Parathyroid adenoma (tissue), 2 donors: ENCODE data around the gene PEX5.

Source experiments
- H2AFZ ChIP-seq: fragments of 300-600 bp; sonication (generic); one replicate; pipeline ENCODE4 v1.7.0; 2017; ENCODE audit warnings: antibody characterized with exemption, mild to moderate bottlenecking
- H3K27ac ChIP-seq: fragments of 300-600 bp; sonication (generic); one replicate; pipeline ENCODE4 v1.7.0; 2017
- H3K27me3 ChIP-seq: fragments of 300-600 bp; sonication (generic); one replicate; pipeline ENCODE4 v1.7.0; 2017; ENCODE audit warnings: low read length; ENCODE audit not compliant: control insufficient read depth, insufficient read depth
- H3K36me3 ChIP-seq: fragments of 300-600 bp; sonication (generic); one replicate; pipeline ENCODE4 v1.7.0; 2017; ENCODE audit warnings: low read length; ENCODE audit not compliant: control insufficient read depth, insufficient read depth
- H3K4me1 ChIP-seq: fragments of 300-600 bp; sonication (generic); one replicate; pipeline ENCODE4 v1.7.0; 2017; ENCODE audit warnings: control low read depth
- H3K4me2 ChIP-seq: fragments of 300-600 bp; sonication (generic); one replicate; pipeline ENCODE4 v1.7.0; 2017; ENCODE audit warnings: low read length
- H3K4me3 ChIP-seq: fragments of 300-600 bp; sonication (generic); one replicate; pipeline ENCODE4 v1.7.0; 2017; ENCODE audit warnings: low read depth, low read length
- H3K79me2 ChIP-seq: fragments of 300-600 bp; sonication (generic); one replicate; pipeline ENCODE4 v1.7.0; 2017; ENCODE audit warnings: control low read depth
- H3K9ac ChIP-seq: fragments of 300-600 bp; sonication (generic); one replicate; pipeline ENCODE4 v1.7.0; 2017; ENCODE audit warnings: mild to moderate bottlenecking
- H3K9me3 ChIP-seq: fragments of 300-600 bp; sonication (generic); one replicate; pipeline ENCODE4 v1.7.0; 2017; ENCODE audit warnings: low read length; ENCODE audit not compliant: control insufficient read depth
- TF ChIP-seq, protein P1 (sequence below): fragments of 300-600 bp; sonication (generic); IDR thresholded peaks from one replicate; pipeline ENCODE4 v1.7.0; 2017; ENCODE audit warnings: antibody characterized with exemption, mild to moderate bottlenecking
- donor health status: primary hyperparathyroidism.

PEX5 gene

GRCh38 chr12:7197841-7198240 lies 8.4 kb downstream of the PEX5 start:
- Histone ChIP-seq H3K4me3 (no peak overlapping the region), H3K27me3 (no peaks in the 10 kb centered on the region), H3K9ac (no peak overlapping the region), H3K36me3 (no peaks in the 10 kb centered on the region), H3K79me2 (no peaks in the 10 kb centered on the region), H3K4me2 (no peak overlapping the region), H3K9me3 (no peaks in the 10 kb centered on the region), H3K27ac (no peak overlapping the region), H3K4me1 (peaks cover 9% of the 10 kb centered on the region), H2AFZ (no peak overlapping the region)
- TF ChIP-seq, protein P1, sequence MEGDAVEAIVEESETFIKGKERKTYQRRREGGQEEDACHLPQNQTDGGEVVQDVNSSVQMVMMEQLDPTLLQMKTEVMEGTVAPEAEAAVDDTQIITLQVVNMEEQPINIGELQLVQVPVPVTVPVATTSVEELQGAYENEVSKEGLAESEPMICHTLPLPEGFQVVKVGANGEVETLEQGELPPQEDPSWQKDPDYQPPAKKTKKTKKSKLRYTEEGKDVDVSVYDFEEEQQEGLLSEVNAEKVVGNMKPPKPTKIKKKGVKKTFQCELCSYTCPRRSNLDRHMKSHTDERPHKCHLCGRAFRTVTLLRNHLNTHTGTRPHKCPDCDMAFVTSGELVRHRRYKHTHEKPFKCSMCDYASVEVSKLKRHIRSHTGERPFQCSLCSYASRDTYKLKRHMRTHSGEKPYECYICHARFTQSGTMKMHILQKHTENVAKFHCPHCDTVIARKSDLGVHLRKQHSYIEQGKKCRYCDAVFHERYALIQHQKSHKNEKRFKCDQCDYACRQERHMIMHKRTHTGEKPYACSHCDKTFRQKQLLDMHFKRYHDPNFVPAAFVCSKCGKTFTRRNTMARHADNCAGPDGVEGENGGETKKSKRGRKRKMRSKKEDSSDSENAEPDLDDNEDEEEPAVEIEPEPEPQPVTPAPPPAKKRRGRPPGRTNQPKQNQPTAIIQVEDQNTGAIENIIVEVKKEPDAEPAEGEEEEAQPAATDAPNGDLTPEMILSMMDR: no peak

DNA sequence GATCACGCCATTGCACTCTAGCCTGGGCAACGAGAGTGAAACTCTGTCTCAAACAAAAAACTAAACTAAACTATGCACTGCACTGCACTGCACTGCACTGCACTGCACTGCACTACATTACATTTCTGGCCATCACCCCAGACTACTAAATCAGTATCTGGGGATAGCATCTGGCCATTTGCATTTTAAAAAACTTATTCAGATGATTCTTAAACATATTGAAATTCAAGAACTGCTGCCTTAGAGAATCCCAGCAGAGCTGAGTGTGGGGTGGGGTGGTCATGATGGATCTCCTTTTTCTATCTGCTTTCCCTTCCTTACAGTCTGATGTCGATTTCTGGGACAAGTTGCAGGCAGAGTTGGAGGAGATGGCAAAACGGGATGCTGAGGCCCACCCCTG lies 13.6 kb downstream of the PEX5 start:
- no peaks in the 10 kb centered on the region for H3K27me3 ChIP-seq
- H3K9ac ChIP-seq: no peak overlapping the region
- no peak overlapping the region for H3K4me3 ChIP-seq
- no peak overlapping the region for H2AFZ ChIP-seq
- no peaks in the 10 kb centered on the region for H3K4me1 ChIP-seq
- TF ChIP-seq, protein P1: no peak
- H3K4me2 ChIP-seq: no peak overlapping the region
- H3K27ac ChIP-seq: no peak overlapping the region
- H3K36me3 ChIP-seq: no peaks in the 10 kb centered on the region
- H3K79me2 ChIP-seq: no peaks in the 10 kb centered on the region
- no peaks in the 10 kb centered on the region for H3K9me3 ChIP-seq

DNA sequence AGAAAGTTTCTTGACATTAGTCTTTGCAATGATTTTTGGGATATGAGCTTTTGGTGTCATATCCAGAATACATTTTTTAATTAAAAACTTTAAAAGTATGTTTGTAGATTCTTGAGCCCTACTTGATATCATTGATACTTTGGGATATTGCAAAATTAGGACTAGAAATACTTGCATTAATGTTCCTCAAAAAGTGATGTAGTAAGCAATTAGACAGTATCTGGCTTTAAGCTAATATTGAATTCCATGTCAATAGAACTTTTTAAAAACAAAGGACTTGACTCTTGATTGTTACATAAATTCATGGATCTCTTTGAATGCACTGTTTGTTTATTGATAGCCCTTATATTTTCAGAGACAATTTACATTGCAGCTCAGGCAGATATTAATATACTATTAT lies 15.6 kb downstream of the PEX5 start:
- Histone ChIP-seq H3K36me3 (no peaks in the 10 kb centered on the region), H2AFZ (no peak overlapping the region), H3K9me3 (no peaks in the 10 kb centered on the region), H3K4me3 (no peak overlapping the region), H3K27ac (no peak overlapping the region), H3K4me2 (no peak overlapping the region), H3K4me1 (no peaks in the 10 kb centered on the region), H3K9ac (no peak overlapping the region), H3K79me2 (no peaks in the 10 kb centered on the region), H3K27me3 (no peaks in the 10 kb centered on the region)
- TF ChIP-seq, protein P1: no peak

- Histone ChIP-seq H3K9me3 (no peaks in the 10 kb centered on the region), H3K4me3 (no peak overlapping the region), H3K36me3 (no peaks in the 10 kb centered on the region), H3K4me2 (no peak overlapping the region), H3K4me1 (no peaks in the 10 kb centered on the region), H3K27ac (no peak overlapping the region), H3K9ac (no peak overlapping the region), H3K79me2 (no peaks in the 10 kb centered on the region), H2AFZ (no peak overlapping the region), H3K27me3 (no peaks in the 10 kb centered on the region)
- TF ChIP-seq, protein P1: no peak
Measured at GRCh38 chr12:7206691-7207090, 17.2 kb downstream of the PEX5 start.

DNA sequence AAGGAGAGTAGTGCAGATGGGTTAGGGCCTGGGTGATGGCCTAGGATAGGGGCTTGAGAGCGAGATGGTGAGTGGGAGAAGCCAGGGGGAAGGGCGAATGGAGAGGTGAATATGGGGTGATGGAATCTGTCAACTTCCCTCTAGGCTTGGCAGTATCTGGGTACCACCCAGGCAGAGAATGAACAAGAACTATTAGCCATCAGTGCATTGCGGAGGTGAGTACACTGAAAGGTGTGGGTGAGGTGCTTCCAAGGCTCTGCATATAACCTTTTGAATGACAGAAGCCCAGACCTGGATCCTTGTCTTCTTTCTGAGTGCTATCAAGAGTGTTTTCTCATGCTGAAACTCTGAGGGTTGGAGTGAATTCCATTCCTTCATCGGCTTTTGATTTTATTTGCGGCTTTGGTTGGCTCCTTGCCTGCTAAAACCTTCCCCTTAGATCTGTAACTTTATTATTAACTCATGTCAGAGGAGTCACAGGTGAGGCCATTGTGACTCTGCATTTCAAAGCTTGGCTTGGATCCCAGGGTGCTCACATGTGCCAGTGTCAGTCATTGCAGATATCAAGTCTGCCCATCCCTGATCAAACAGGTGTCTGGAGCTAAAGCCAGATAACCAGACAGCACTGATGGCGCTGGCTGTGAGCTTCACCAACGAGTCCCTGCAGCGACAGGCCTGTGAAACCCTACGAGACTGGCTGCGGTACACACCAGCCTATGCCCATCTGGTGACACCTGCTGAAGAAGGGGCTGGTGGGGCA lies 18.6 kb downstream of the PEX5 start:
- H3K4me2 ChIP-seq: no peak overlapping the region
- no peak overlapping the region for H3K27ac ChIP-seq
- H3K4me1 ChIP-seq: no peaks in the 10 kb centered on the region
- no peak overlapping the region for H2AFZ ChIP-seq
- H3K9ac ChIP-seq: no peak overlapping the region
- H3K36me3 ChIP-seq: no peaks in the 10 kb centered on the region
- no peaks in the 10 kb centered on the region for H3K79me2 ChIP-seq
- no peaks in the 10 kb centered on the region for H3K27me3 ChIP-seq
- H3K4me3 ChIP-seq: no peak overlapping the region
- no peaks in the 10 kb centered on the region for H3K9me3 ChIP-seq
- TF ChIP-seq, protein P1: no peak
